DOHH2 (cell line): ENCODE results near the gene PPP1R8.
"Not testable (repeated sequence)": the region's sequence is repeated elsewhere in the genome, so short reads cannot be mapped to it uniquely, and the experiment has no call there.

Experiments
- H3F3A ChIP-seq: fragments of 200-600 bp; sonication (generic), shearing (Covaris generic); 2 replicates; pipeline ENCODE4 v1.6.0; 2016; ENCODE audit warnings: antibody characterized with exemption, mild to moderate bottlenecking; ENCODE audit not compliant: control insufficient read depth, insufficient read depth
- H3K27ac ChIP-seq: fragments of 200-600 bp; sonication (generic); 2 replicates; pipeline ENCODE4 v1.5.1; 2014; ENCODE audit warnings: low read depth, mild to moderate bottlenecking, low read length, moderate library complexity
- H3K27me3 ChIP-seq: fragments of 200-600 bp; sonication (generic); 2 replicates; pipeline ENCODE4 v1.6.1; 2014; ENCODE audit warnings: mild to moderate bottlenecking, low read length, mixed read lengths; ENCODE audit not compliant: control insufficient read depth
- H3K36me3 ChIP-seq: fragments of 200-600 bp; sonication (generic); 2 replicates; pipeline ENCODE4 v1.6.1; 2014; ENCODE audit warnings: mild to moderate bottlenecking, low read length, moderate library complexity, mixed read lengths; ENCODE audit not compliant: control insufficient read depth
- H3K4me1 ChIP-seq: fragments of 200-600 bp; sonication (generic); 2 replicates; pipeline ENCODE4 v1.6.1; 2014; ENCODE audit warnings: mild to moderate bottlenecking, low read length, mixed read lengths; ENCODE audit not compliant: control insufficient read depth
- H3K4me2 ChIP-seq: fragments of 200-600 bp; sonication (generic); 2 replicates; pipeline ENCODE4 v1.6.0; 2014; ENCODE audit warnings: mild to moderate bottlenecking, low read length, moderate library complexity
- H3K4me3 ChIP-seq: fragments of 200-600 bp; sonication (generic); 2 replicates; pipeline ENCODE4 v1.5.1; 2014; ENCODE audit warnings: mild to moderate bottlenecking, low read length, mixed read lengths
- H3K79me2 ChIP-seq: fragments of 200-600 bp; sonication (generic); 2 replicates; pipeline ENCODE4 v1.6.1; 2014; ENCODE audit warnings: mild to moderate bottlenecking, low read length, mixed read lengths; ENCODE audit not compliant: control insufficient read depth
- H3K9me2 ChIP-seq: fragments of 200-600 bp; sonication (generic); replicated peaks from 2 replicates; pipeline ENCODE4 v1.6.1; 2014; ENCODE audit warnings: mild to moderate bottlenecking, low read length, mixed read lengths; ENCODE audit not compliant: control insufficient read depth
- H3K9me3 ChIP-seq: fragments of 200-600 bp; sonication (generic); 2 replicates; pipeline ENCODE4 v1.6.1; 2014; ENCODE audit warnings: antibody characterized with exemption, low read length, mixed read lengths; ENCODE audit not compliant: control insufficient read depth, insufficient read depth
- H4K20me1 ChIP-seq: fragments of 200-600 bp; sonication (generic); 2 replicates; pipeline ENCODE4 v1.6.0; 2014; ENCODE audit warnings: low read depth, mild to moderate bottlenecking, antibody characterized with exemption, low read length, moderate library complexity; ENCODE audit not compliant: control insufficient read depth, insufficient read depth
- CTCF ChIP-seq: fragments of 200-600 bp; sonication (generic); IDR thresholded peaks from one replicate; pipeline ENCODE4 v1.5.1; 2014; ENCODE audit warnings: antibody characterized with exemption, mild to moderate bottlenecking, low read depth, low read length; ENCODE audit not compliant: poor library complexity, severe bottlenecking
- EZH2phosphoT487 ChIP-seq: fragments of 200-600 bp; sonication (generic); IDR thresholded peaks from 2 replicates; pipeline ENCODE4 v1.6.1; 2017; ENCODE audit warnings: borderline replicate concordance, mild to moderate bottlenecking, antibody characterized with exemption, low read length, moderate library complexity, mixed read lengths

Gene PPP1R8

GRCh38 chr1:27807385-27807784 lies 23.2 kb upstream of the PPP1R8 start:
- Histone ChIP-seq H3K4me3 (no peak overlapping the region), H3K27me3 (no peaks in the 10 kb centered on the region), H3K9me3 (no peaks in the 10 kb centered on the region), H4K20me1 (no peaks in the 10 kb centered on the region), H3F3A (peaks cover 6% of the 10 kb centered on the region; the same call in 1 of the 2 replicates), H3K36me3 (peaks cover 40% of the 10 kb centered on the region), H3K4me2 (no peak overlapping the region), H3K4me1 (no peaks in the 10 kb centered on the region), H3K9me2 (no peaks in the 10 kb centered on the region), H3K79me2 (no peaks in the 10 kb centered on the region), H3K27ac (no peak overlapping the region)
- TF ChIP-seq EZH2phosphoT487 = no peak
- TF ChIP-seq CTCF = no peak

GRCh38 chr1:27808131-27808530 lies 22.5 kb upstream of the PPP1R8 start:
- H3K9me3 ChIP-seq, H3K4me1 ChIP-seq, H3K4me2 ChIP-seq, H4K20me1 ChIP-seq, H3K4me3 ChIP-seq, H3K27ac ChIP-seq, H3K27me3 ChIP-seq, H3K79me2 ChIP-seq, H3F3A ChIP-seq, H3K9me2 ChIP-seq: not testable (repeated sequence)
- H3K36me3 ChIP-seq = peaks cover 37% of the 10 kb centered on the region

GRCh38 chr1:27809883-27810282 lies 20.7 kb upstream of the PPP1R8 start:
- peaks cover 39% of the 10 kb centered on the region for H3K36me3 ChIP-seq
- H3K27ac ChIP-seq = no peak overlapping the region
- no peaks in the 10 kb centered on the region for H4K20me1 ChIP-seq
- H3K79me2 ChIP-seq = no peaks in the 10 kb centered on the region
- H3K9me3 ChIP-seq = no peaks in the 10 kb centered on the region
- TF ChIP-seq CTCF (no peak), EZH2phosphoT487 (no peak)
- H3K4me3 ChIP-seq = no peak overlapping the region
- H3F3A ChIP-seq = 0 out of 2 replicates have a peak, but pooled peaks cover 6% of the 10 kb centered on the region
- H3K9me2 ChIP-seq = no peaks in the 10 kb centered on the region
- H3K4me1 ChIP-seq = peaks cover 4% of the 10 kb centered on the region
- no peak overlapping the region for H3K4me2 ChIP-seq
- no peaks in the 10 kb centered on the region for H3K27me3 ChIP-seq

GRCh38 chr1:27811741-27812500 lies 18.7 kb upstream of the PPP1R8 start:
- H3K9me3 ChIP-seq = no peaks in the 10 kb centered on the region
- H3K36me3 ChIP-seq = peaks cover 33% of the 10 kb centered on the region
- H3K27me3 ChIP-seq = no peaks in the 10 kb centered on the region
- no peaks in the 10 kb centered on the region for H4K20me1 ChIP-seq
- H3K4me1 ChIP-seq = peaks cover 4% of the 10 kb centered on the region
- no peak overlapping the region for H3K4me2 ChIP-seq
- H3K4me3 ChIP-seq = no peak overlapping the region
- H3K27ac ChIP-seq = no peak overlapping the region
- TF ChIP-seq CTCF (no peak), EZH2phosphoT487 (no peak)
- 0 out of 2 replicates have a peak, but pooled peaks cover 6% of the 10 kb centered on the region for H3F3A ChIP-seq
- H3K79me2 ChIP-seq = no peaks in the 10 kb centered on the region
- no peaks in the 10 kb centered on the region for H3K9me2 ChIP-seq
